NCI-H748 (cell line): ENCODE data around the gene ERFE.

ENCODE experiments used
- DNase-seq: peaks from one replicate; lab custom pipeline; 2025; ENCODE audit not compliant: unreplicated experiment; lab: John Stamatoyannopoulos, UW

ERFE gene

GRCh38 chr2:238152771-238153688 lies 5.7 kb upstream of the ERFE start:
- no peak for DNase-seq

- DNase-seq = no peak
These were observed 4.2 kb upstream of the ERFE start for GRCh38 chr2:238154570-238154969.

GRCh38 chr2:238155051-238155760 lies 3.6 kb upstream of the ERFE start:
- no peak for DNase-seq

- no peak for DNase-seq
These were observed 2.7 kb upstream of the ERFE start for GRCh38 chr2:238155761-238156694.

- DNase-seq = no peak
These were observed 1.2 kb upstream of the ERFE start for GRCh38 chr2:238157506-238158017.

GRCh38 chr2:238158018-238158508 lies 707 bp upstream of the ERFE start:
- no peak for DNase-seq

GRCh38 chr2:238159071-238159539 lies 335 bp downstream of the ERFE start:
- peak; percentile 48 for DNase-seq

- no peak for DNase-seq
These were observed 963 bp downstream of the ERFE start for GRCh38 chr2:238159661-238160205.

- peak; percentile 14 for DNase-seq
These were observed 1.7 kb downstream of the ERFE start for GRCh38 chr2:238160206-238161129.

GRCh38 chr2:238161291-238162051 lies 2.7 kb downstream of the ERFE start:
- no peak for DNase-seq

GRCh38 chr2:238162251-238162845 lies 3.6 kb downstream of the ERFE start:
- DNase-seq = no peak

- peak; percentile 20 for DNase-seq
These were observed 4.2 kb downstream of the ERFE start for GRCh38 chr2:238162846-238163441.

GRCh38 chr2:238163481-238164198 lies 4.9 kb downstream of the ERFE start:
- peak; percentile 30 for DNase-seq

- no peak for DNase-seq
These were observed 6.1 kb downstream of the ERFE start for GRCh38 chr2:238164906-238165287.

GRCh38 chr2:238165288-238165921 lies 6.6 kb downstream of the ERFE start:
- no peak for DNase-seq
